ENCODE measurements around the gene AANAT.
"Not testable (repeated sequence)": the region's sequence is repeated elsewhere in the genome, so short reads cannot be mapped to it uniquely, and the experiment has no call there.

AANAT gene

DNA sequence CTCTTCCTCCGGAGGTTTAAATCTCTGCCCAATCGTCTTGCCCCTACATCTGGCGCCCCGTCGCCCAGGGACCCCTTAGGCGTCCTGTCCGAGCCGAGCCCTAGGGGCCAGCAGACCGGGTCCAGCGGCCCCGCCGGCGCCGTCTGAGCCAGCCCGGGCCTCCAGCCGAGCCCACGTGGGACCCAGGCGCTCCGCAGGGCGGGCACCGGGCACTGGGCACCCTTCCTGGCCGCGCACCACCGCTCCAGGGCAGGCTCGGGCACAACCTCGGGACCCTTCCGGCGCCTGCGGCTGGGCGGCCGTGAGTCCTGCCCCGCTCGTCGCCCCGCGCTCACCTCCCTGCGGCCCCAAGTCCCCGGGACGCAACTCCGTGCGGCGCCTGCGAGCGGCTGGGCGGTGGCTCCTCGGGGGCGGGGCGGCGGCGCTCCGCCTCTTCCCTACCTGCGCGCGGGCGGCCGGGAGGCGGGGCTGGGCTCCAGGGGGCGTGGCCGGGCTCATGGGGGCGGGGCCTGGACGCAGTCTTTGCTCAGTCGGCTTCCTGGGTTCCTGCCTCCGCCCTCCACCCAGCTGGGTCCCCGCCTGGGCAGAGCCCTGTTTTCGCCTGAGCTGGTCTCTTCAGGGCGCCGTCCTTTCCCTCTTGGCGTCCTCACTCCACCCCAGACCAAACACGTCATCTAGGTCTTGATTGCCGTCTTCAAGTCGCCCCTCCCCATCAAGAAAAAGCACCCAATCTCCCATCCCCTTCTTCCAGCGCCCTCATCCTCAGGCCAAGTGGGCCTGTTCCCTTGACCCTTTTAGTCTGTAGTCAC, 33.8 kb downstream of the AANAT start, which contains the start of gene RHBDF2:
RHBDF2 (minus strand) TSS at position 406 of the 809 bp plus-strand sequence. CDS start 19,899 bp downstream, outside the sequence.
- in situ Hi-C loops (cut with HindIII; ENCODE audit: low sequenced_read_pairs) = no loop called here

DNA sequence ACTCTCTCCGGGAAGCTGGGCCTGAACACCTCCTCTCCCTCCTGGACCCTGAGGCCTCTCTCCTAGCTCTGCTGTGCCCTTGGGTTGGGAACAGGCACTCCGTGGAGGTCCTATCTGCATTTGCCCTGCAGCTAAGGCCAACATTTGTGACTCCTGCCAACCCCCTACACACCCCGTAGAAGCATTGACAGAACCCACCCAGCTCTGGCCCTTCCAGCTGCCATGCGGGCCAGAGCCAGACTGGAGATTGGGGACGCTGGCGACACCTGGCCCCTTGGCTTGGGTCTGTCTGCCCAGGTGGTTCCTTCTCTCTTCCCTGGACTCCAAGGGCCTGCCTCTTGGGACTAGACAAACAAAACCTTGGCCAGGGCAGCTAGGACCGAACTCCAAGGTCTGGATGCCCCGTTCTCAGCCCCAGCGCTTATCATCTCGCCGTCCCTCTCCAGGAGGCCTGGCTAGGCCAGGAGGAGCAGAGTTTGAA, 34.5 kb downstream of the AANAT start:
- in situ Hi-C loops (cut with HindIII; ENCODE audit: low sequenced_read_pairs) = no loop called here

DNA sequence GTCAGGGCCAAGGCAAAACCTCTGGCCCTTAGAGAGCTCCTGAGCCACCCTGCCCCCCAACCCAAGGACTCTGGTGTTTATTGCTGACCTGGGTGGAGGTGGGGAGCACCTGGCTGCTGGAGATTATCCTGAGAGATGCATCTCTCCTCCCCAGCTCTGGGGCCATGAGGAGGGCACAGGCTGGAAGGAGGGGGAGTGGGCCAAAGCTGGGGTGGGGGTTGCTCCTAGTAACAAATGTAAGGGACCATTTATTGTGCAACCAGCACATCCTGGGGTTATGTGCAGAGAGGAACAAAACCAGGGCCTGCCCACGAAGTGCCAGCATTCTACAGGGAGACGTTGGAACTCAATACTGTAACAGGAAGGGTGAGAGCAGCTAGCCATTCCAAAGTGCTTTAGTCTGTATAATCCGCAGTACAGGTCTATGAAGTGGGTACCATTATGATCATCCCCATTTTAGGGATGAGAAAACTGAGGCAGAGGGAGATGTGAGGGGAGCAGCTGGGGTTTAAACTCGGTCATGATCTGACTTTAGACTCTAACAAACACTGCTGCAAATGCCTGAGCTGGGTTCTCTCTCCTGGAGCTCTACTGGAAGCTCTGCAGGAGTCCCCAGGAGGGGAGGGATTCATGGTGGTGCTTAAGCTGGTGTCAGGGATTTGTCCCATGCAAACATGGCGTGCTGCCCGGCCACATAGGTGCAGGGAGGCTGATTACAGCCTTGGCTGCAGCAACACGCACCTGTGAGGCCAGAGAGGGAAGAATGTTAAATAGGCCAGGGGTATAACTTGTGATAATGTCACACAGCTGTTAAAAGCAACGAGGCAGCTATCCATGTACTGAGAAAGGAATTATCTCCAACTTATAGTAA, 35.2 kb downstream of the AANAT start:
- in situ Hi-C loops (cut with HindIII; ENCODE audit: low sequenced_read_pairs) = no loop called here

DNA sequence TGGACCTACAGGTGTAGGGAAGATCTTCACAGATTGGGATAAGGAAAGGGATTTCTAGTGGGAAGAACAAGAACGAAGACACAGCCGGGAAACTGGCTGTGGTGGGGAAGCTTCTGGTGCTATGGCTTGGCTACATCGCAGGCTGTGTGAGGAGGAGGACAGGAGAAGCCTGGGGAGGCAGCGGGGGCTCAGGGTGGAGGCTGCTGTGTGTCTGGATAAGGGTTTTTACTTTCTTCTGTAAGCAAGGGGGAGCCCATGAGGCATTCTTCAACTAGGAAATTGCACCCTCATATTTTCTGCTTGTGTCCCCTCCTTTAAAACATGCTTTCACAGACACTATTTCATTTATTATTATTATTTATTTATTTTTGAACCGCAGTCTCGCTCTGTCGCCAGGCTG, 36.7 kb downstream of the AANAT start:
- in situ Hi-C loops (cut with HindIII; ENCODE audit: low sequenced_read_pairs) = no loop called here

DNA sequence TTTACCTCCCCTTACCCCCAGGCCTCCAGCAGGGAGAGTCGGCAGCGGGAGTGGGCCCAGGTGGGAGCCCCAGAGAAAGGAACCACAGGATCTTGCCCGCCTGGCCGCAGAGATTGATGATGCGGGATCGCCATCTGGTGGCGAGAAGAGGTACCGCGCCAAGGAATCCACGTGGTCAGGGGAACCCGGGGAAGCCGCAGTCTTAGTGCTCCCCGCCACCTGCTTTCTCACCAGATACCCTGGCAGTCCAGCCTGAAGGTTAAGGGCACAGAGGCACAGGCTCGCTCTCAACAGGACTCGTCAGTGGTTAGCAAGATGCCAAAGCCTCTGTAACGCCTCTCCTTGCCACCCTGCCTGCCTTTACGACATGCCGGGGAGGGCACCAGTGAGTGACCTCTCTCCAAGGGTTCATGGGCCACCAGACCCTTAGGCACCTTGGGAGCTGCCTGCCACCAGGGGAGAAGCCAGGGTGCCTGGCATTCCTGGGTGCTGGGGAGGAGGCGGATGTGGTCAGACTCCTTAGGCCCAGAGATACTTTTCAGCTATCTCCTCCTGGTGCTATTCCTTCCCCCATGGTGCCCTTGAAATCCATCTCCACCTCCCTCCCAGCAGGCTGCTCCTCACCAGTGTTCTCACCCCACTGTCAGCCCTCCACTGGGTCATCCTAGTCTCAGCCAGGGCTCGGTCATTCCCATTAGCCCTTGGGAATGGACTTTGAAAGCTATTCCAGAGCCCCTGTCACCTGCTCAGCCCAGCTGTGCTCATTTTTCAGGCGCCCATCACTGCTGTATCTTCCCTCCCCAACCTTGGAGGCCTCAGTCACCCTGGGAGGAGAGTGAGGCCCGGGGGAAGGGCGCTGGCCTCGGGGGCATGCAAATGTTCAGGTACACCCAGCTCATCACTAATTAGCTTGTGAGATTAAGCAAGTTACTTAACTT, 39.3 kb downstream of the AANAT start:
- in situ Hi-C loops (cut with HindIII; ENCODE audit: low sequenced_read_pairs) = no loop called here

DNA sequence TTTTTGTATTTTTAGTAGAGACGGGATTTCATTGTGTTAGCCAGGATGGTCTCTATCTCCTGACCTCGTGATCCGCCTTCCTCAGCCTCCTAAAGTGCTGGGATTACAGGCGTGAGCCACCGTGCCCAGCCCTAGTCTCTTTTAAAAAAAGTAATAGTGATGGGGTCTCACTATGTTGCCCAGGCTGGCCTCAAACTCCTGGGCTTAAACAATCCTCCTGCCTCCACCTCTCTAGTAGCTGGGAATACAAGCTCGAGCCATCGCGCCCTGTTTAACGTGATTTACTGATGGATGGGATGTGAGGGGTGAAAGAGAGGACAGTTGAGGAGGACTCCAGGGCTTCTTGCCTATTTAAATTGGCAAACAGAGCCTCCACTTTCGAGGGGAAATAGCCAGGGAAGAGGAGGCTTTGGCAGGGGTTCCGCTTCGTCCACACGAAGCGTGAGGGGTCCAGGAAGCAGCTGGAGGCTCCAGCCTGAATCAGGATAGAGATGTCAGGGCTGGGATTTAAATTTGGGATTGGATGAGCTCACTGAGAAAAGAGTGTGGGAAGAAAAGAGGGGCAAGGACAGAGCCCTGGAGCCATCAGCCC, 41.2 kb downstream of the AANAT start:
- in situ Hi-C loops (cut with HindIII; ENCODE audit: low sequenced_read_pairs) = not testable (repeated sequence)

DNA sequence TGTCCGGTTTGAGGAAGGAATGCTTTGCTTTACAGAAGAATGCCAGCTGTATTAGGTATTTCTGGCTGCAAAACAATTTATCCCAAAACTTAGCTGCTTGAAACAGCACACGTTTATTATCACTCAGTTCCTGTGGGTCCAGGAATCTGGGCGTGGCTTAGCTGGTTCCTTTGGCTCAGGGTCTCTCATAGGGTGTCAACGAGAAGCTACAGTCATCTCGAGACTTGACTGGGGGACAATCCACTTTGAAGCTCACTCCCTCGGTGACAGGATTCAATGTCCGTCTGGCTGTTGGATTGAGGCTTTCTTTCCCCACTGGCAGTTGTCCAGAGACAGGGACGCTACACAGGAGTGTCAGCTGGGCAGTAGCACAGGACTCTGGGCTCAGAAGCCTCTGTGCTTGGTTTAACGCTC, 43.4 kb downstream of the AANAT start:
- in situ Hi-C loops (cut with HindIII; ENCODE audit: low sequenced_read_pairs) = loop anchor here (5.0 kb wide), 2 partner anchors 49 to 51 kb away; no protein-coding TSS in a partner anchor

DNA sequence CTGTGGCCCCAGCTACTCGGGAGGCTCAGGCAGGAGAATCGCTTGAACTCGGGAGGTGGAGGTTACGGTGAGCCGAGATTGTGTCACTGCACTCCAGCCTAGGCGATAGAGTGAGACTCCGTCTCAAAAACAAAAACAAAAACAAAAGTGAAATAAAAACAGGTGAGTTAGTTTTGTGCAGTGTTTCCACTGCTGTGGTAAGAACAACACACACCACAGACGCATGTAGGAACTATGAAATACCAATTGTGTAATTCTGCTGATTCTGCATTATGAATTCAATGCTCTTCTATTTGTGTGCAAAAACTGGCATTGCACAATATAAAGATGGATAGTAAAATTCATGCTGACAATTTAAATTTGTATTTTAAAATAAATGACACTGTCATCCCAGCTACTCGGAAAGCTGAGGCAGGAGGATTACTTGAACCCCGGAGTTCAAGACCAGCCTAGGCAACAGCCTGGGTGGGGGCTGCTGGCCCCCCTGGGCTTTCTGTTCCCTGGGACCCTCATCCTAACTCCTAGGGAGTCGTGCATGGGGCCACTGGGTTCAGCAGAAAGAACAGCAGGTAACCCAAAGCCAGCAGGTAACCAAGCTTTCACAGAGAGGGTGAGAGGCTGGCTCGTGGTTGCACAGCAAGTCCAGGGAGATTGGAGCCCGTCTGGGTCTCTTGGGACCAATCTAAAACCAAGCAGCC, 44.4 kb downstream of the AANAT start:
- in situ Hi-C loops (cut with HindIII; ENCODE audit: low sequenced_read_pairs) = loop anchor here (5.0 kb wide), 2 partner anchors 50 kb away; no protein-coding TSS in a partner anchor

DNA sequence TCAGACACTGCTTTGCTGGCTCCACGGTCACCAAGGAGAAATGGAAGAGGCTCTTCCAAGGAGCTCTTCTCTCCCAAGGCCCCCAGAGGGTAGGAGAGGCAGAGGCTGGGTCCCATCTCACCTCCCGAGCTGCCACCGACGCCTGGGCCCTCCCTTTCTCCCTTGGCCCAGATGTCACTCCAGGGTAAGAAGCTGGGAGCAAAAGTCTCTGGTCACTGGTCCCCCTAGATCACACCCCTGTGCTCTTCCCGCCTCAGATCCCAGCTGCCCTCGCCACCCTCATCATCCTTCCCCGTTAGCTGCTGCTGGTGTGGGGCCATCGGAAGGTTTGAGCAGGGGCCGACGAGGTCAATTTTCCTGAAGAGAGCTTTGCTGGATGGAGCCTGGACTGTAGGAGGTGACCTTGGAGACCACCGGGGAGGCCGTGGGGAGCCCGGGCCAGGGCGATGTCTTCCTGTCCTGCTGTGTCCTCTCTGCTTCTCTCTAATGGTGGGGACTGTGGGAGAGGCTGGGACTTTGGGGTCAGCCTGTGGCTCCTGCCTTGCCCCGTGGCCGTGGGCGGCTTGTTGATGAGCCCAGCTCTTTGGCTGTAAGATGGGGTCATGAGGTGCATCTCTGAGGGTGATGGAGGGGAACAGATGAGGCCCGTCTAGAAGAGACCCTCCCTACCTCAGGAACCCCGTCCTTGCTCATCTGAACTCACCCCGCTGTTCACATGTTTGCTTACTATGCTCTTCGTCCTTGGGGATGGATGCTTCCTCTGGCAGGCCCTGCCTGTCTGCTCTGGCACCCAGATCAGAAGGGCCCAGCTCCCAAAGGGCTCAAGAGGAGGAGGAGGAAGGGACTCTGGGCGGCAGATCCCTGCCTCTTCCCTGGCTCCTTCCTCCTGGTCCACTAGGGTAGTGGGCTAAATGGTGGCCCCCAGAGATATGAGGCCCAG, 45.2 kb downstream of the AANAT start:
- in situ Hi-C loops (cut with HindIII; ENCODE audit: low sequenced_read_pairs) = loop anchor here (5.0 kb wide), 2 partner anchors 50 kb away; no protein-coding TSS in a partner anchor

DNA sequence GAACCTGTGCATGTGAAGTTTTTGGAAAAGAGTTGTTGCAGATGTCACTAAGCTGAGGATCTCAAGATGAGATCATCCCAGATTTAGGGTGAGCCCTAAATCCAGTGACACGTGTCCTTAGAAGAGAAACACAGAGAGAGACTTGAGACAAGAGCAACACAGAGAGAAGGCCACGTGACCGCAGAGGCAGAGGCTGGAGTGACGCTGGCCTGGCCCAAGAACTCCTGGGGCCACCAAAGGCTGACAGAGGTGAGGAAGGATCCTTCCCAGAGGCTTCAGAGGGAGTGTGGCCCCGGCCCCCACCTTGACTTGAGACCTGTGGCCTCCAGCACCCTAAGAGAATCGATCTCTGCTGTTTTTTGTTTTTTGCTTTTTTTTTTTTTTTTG, 45.9 kb downstream of the AANAT start:
- in situ Hi-C loops (cut with HindIII; ENCODE audit: low sequenced_read_pairs) = loop anchor here (5.0 kb wide), 2 partner anchors 49 to 51 kb away; no protein-coding TSS in a partner anchor

DNA sequence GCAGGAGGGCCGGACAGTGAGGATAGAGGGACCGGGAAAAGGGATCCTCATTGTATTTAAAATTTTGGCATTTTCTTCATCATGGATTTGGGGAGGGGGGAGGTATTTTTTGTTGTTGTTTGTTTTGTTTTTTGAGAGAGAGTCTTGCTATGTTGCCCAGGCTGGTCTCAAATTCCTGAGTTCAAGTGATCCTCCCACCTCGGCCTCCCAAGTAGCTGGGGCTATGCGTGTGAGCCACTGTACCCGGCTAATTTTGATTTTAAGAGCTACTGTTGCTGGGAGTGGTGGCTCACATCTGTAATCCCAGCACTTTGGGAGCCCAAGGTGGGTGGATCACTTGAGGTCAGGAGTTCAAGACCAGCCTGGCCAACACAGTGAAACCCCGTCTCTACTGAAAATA, 47.0 kb downstream of the AANAT start:
- in situ Hi-C loops (cut with HindIII; ENCODE audit: low sequenced_read_pairs) = loop anchor here (5.0 kb wide), 2 partner anchors 48 to 52 kb away; no protein-coding TSS in a partner anchor

DNA sequence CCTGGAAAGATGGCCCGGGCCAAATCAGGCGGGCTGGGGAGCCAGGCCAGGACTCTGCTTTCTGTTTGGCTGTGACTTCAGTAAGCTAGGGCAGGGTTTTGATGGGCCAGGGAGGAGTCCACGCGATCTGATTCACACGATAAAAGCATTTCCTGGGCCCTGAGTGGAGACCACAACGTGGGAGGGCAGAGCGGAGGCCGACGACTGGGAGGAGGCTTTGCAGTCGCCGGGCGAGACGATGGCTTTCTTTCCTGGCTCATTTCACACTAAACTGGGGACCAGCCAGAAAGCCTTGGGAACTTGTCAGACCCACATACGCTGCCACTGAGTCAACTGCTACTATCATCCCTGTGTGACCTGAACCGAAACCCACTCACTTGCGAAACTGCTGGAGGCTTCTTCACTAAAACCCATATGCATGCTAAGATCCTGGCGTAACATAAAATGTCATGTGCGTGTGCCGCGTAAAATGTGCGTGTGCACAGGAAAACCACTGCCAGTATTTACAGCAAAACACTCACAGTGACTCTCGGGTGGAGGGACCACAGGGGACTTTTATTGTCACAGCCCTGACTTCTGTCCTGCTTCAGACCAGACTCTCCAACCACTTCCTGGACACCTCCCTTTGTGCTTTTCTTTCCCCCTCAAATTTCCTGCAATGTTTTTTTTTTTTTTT, 48.0 kb downstream of the AANAT start:
- in situ Hi-C loops (cut with HindIII; ENCODE audit: low sequenced_read_pairs) = no loop called here

DNA sequence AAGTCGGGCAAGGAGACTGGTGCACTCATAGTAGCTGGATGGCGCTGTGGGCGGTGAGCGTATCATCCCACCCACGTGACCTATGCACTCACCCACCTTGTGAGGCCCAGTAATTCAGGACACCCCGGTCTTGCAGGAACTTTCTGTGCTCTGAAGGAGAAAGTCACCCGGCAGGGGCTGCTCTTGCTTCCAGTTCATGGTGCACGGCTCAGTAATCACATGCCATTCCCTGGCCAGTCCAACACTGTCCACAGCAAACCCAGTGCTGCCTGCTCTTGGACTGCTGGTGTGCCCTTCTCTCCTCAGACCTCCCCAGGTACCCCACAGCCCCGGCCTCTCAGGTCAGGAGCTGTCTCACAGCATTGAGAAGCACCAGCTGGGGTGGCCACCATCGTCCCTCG, 50.2 kb downstream of the AANAT start:
- in situ Hi-C loops (cut with HindIII; ENCODE audit: low sequenced_read_pairs) = no loop called here

DNA sequence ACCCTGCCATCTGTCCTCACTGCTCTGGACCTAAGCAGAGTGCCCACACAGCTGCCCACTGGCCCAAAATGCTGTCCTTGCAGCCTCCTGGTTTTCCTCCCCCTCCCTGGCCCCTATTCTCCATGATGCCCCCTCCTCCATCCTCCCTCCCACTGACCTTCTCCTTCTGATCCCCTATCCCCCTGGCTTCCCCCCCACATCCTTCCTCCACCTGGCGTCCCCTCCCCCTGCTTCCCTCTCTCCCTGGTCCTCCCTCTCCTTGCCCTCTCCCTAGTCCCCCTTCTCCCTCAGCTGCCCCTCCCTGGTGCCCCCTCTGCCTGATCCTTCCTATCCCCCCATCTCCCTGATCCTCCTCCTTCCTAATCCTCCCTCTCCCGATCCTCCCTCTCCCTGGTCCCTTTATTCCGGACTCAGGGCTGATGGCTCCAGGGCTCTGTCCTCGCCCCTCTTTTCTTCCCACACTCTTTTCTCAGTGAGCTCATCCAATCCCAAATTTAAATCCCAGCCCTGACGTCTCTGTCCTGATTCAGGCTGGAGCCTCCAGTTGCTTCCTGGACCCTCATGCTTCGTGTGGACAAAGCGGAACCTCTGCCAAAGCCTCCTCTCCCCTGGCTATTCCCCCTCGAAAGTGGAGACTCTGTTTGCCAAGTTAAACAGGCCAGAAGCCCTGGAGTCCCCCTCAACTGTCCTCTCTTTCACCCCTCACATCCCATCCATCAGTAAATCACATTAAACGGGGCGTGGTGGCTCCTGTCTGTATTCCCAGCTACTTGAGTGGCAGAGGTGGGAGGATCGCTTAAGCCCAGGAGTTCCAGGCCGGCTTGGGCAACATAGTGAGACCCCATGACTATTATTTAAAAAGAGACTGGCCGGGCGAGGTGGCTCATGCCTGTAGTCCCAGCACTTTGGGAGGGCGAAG, 51.9 kb downstream of the AANAT start:
- in situ Hi-C loops (cut with HindIII; ENCODE audit: low sequenced_read_pairs) = no loop called here

Data from endothelial cell of hepatic sinusoid (primary cell).